Right lobe of liver (tissue), 6 donors: Measurements from ENCODE around the gene PGBD5. TPM values are rescaled to one million over a fixed set of nuclear protein-coding genes. Genes with fewer than 3 reads are reported as not detected.

Source experiments
- ATAC-seq, 4 donors: fragments of 200-7000 bp; cut with Tn5 transposase; one replicate each; pipeline ENCODE4 v1.9.1; 2020; ENCODE audit warnings: mild to moderate bottlenecking in 4 of 4, moderate library complexity in 4 of 4
- DNase-seq, 3 donors: peaks; one replicate each; pipeline ENCODE4 v3.0.0-alpha.2; 2020
- H3K27ac ChIP-seq, 3 donors: fragments of 200-600 bp; one replicate each; pipeline ENCODE4 v1.8.0; 2022
- H3K27me3 ChIP-seq, 2 donors: fragments of 200-600 bp; one replicate each; pipeline ENCODE4 v1.8.0; 2022
- H3K36me3 ChIP-seq, 4 donors: fragments of 200-600 bp; sonication (generic) in 1 of 4; one replicate each; pipeline versions ENCODE4 v1.5.1 to v1.8.0; 2017 to 2022; ENCODE audit warnings: control low read depth in 1 of 4
- H3K4me1 ChIP-seq, 4 donors: fragments of 200-600 bp; sonication (generic) in 1 of 4; one replicate each; pipeline versions ENCODE4 v1.5.1 to v1.8.0; 2017 to 2022; ENCODE audit warnings: control low read depth in 1 of 4
- H3K4me3 ChIP-seq, 3 donors: fragments of 200-600 bp; one replicate each; pipeline ENCODE4 v1.8.0; 2022
- H3K9me3 ChIP-seq, 4 donors: fragments of 200-600 bp; sonication (generic) in 1 of 4; one replicate each; pipeline versions ENCODE4 v1.5.1 to v1.8.0; 2017 to 2022; ENCODE audit warnings: control low read depth in 1 of 4
- POLR2A ChIP-seq: fragments of 450-650 bp; IDR thresholded peaks from one replicate; pipeline ENCODE4 v1.6.1; 2017; ENCODE audit warnings: antibody characterized with exemption, mild to moderate bottlenecking
- WGBS: methylation state at CpG from one replicate; pipeline ENCODE4 v1.1.6; 2018; ENCODE audit warnings: low coverage, low lambda C conversion rate; ENCODE audit not compliant: insufficient coverage; ENCODE audit errors: missing lambda C conversion rate; 5-methylcytosine and 5-hydroxymethylcytosine counted together
- intact Hi-C, 2 donors: fragments of 100-400 bp; cut with DNase I; formaldehyde crosslinking; loops; one replicate each; pipeline versions ENCODE4 v1.11.2 to v1.14.1; 2022
- total RNA-seq, 6 experiments: library from RNA; depleted of rRNA in 2 of 6; stranded (reverse); fragments of >200 nt in 2 of 6; fragmentation: NEBNext Ultra II Directional in 3 of 6; extraction: Animal tissue kit (Norgen Biotek cat#: 25700) in 3 of 6; gene quantifications; one replicate each; pipeline versions ENCODE4 v1.1.0 to v1.2.4, GENCODE V29; 2016 to 2023
- TF ChIP-seq, protein P1 (sequence below), 4 donors: fragments of 200-600 bp in 3 of 4; fragments of 450-650 bp in 1 of 4; IDR thresholded peaks; one replicate each; pipeline versions ENCODE4 v1.5.1 to v1.8.0; 2016 to 2022; ENCODE audit warnings: antibody characterized with exemption in 4 of 4, mild to moderate bottlenecking in 2 of 4
- donor health status: DM: no; HTN: yes; CAD: no.
- donor health status: DM: no; HTN: no; CAD: no.
- donor health status: DM: no; HTN: no; CAD: no.
- donor health status: DM: no; HTN: yes; CAD: no.
- donor health status: DM: no; HTN: yes; CAD: no.

The PGBD5 gene
- total RNA-seq, 6 experiments from 2014 or later: 0.80 to 6.4 (median 2.4) TPM

DNA sequence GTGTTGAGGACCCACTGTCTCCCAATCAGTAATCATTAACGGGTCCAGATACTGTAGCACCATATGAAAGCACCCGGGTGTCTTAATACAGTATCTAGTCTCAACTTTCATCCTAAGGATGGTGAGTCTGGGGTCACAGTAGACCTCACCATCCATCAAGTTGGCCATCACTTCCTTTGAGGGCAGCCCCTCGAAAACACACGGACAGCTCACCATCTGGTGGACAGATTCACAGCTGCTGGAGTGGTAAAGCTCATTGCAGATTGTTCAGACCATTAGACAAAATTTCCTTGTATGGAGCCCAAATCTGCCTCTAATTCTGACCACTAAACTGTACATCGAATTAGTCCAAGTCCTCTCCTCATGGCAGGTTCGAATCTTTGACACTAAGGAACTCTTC, 123.1 kb downstream of the PGBD5 start:
- Histone ChIP-seq H3K36me3 (no peaks in the 10 kb centered on the region), H3K4me3 (no peak overlapping the region), H3K9me3 (no peaks in the 10 kb centered on the region), H3K4me1 (peaks cover 0 to 15% (median 0%) of the 10 kb centered on the region in 4 donors), H3K27ac (no peak overlapping the region), H3K27me3 (no peaks in the 10 kb centered on the region)
- WGBS: 69% methylated on average over 3 of the region's 6 CpGs
- intact Hi-C loops: no loop called here
- DNase-seq (no peak), ATAC-seq (no peak)
- TF ChIP-seq, protein P1, sequence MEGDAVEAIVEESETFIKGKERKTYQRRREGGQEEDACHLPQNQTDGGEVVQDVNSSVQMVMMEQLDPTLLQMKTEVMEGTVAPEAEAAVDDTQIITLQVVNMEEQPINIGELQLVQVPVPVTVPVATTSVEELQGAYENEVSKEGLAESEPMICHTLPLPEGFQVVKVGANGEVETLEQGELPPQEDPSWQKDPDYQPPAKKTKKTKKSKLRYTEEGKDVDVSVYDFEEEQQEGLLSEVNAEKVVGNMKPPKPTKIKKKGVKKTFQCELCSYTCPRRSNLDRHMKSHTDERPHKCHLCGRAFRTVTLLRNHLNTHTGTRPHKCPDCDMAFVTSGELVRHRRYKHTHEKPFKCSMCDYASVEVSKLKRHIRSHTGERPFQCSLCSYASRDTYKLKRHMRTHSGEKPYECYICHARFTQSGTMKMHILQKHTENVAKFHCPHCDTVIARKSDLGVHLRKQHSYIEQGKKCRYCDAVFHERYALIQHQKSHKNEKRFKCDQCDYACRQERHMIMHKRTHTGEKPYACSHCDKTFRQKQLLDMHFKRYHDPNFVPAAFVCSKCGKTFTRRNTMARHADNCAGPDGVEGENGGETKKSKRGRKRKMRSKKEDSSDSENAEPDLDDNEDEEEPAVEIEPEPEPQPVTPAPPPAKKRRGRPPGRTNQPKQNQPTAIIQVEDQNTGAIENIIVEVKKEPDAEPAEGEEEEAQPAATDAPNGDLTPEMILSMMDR (IDR thresholded peaks at IDR 0.05): no peak
- TF ChIP-seq POLR2A: no peak

DNA sequence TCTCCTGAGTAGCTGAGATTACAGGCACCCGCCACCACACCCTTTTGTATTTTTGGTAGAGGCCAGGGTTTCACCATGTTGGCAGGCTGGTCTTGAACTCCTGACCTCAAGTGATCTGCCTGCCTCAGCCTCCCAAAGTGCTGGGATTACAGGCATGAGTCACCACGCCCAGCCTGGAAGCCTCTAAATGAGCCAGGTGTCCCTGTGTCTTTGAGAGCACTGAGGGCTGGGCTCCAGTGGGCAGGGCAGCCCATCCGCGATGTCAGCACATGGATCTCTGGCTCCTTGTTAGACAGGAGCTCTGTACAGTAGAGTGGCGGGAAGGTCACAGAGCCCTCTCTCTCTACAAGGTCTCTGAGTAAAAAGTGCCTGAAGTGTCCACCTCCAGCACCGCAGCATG, 124.3 kb downstream of the PGBD5 start:
- Histone ChIP-seq H3K4me1 (peaks cover 0 to 15% (median 0%) of the 10 kb centered on the region in 4 donors), H3K27me3 (no peaks in the 10 kb centered on the region), H3K36me3 (no peaks in the 10 kb centered on the region), H3K27ac (no peak overlapping the region), H3K9me3 (no peaks in the 10 kb centered on the region), H3K4me3 (no peak overlapping the region)
- intact Hi-C loops: no loop called here
- DNase-seq (peak in 1 of 3 donors; percentile 15), ATAC-seq (no peak)
- 93% methylated on average over 3 of the region's 6 CpGs for WGBS
- TF ChIP-seq POLR2A: no peak
- TF ChIP-seq, protein P1 (IDR thresholded peaks at IDR 0.05): no peak

DNA sequence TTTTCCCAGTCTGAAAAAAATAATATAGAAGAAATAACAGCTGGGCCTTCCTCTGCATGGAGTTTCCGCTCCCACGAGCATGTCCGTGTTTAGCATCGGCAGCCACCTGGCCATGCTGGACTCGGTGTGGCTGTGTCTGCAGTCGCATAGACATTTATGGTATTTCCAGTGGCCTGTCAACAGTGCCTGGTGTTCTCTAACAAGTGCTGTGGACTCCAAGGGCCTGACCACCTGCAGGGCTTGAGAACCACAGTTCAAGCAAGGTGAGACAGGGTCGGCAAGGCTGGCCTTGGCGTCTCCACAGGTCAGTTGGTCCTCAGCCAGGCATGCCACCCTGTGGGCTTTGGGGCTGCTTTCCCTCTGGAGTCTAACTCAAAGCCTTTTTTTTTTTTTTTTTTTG, 124.8 kb downstream of the PGBD5 start:
- H3K27ac ChIP-seq: no peak overlapping the region
- no peak for ATAC-seq
- H3K27me3 ChIP-seq: no peaks in the 10 kb centered on the region
- peaks cover 0 to 15% (median 0%) of the 10 kb centered on the region in 4 donors for H3K4me1 ChIP-seq
- H3K9me3 ChIP-seq: no peaks in the 10 kb centered on the region
- 40% methylated on average over 1 of the region's 8 CpGs for WGBS
- DNase-seq: peak in 1 of 3 donors; percentile 24
- H3K4me3 ChIP-seq: no peak overlapping the region
- no peaks in the 10 kb centered on the region for H3K36me3 ChIP-seq
- intact Hi-C loops: no loop called here
- TF ChIP-seq POLR2A: no peak
- TF ChIP-seq, protein P1 (IDR thresholded peaks at IDR 0.05): no peak

DNA sequence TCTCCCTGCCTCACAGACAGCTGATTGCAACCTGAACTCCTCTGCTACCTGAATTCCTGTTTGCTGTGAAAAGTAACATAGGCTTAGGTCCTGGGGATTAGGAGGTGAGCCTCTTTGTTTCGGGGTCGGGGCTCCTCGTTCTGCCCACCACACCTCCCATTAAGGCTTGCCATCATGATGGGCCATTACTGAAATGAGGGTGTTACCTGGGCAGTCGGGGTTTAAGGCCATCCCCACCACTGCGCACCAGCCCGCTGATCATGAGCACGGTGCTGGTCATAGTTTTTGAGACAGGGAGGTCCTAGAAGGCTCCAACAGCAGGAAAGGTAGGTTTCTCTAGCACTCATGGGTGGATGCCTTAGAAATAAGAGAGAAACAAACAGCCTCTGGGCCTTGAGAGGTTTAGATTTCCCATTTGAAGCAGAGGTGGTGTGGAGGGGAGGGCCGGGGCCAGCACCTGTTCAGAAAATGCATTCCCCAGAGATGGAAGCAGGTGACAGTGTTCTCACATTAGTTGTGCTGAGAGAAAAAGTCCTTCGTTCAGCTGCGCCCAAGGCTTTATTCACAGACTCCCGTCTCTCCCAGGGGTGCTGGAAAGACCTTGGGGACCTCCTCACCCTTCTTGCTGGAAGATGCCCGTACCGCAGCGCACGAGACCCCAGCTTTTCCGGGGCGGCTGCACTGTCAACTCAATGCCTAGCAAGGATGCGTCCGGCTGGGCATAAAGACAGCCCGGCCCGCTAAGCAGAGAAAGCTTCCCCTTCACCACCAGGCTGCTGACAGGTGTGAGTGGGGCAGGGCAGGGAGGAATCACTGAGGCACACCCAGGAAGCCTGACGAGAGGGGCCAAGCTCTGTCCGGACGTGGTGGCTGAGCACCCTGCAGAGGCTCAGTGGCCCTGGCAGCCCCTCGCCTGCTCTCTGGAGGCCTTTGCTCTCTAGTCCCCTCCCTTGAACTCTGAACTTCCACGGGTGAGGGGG, 125.5 kb downstream of the PGBD5 start:
- WGBS: 89% methylated on average over 15 of the region's 26 CpGs
- TF ChIP-seq, protein P1 (IDR thresholded peaks at IDR 0.05): no peak
- TF ChIP-seq POLR2A: no peak
- Histone ChIP-seq H3K4me3 (no peak overlapping the region), H3K9me3 (no peaks in the 10 kb centered on the region), H3K27ac (no peak overlapping the region), H3K4me1 (peaks cover 0 to 15% (median 0%) of the 10 kb centered on the region in 4 donors), H3K36me3 (no peaks in the 10 kb centered on the region), H3K27me3 (no peaks in the 10 kb centered on the region)
- ATAC-seq: no peak
- intact Hi-C loops: no loop called here
- DNase-seq: peak in 1 of 3 donors; percentile 39
